ENCODE data around the gene ARHGEF38.

The ARHGEF38 gene

DNA sequence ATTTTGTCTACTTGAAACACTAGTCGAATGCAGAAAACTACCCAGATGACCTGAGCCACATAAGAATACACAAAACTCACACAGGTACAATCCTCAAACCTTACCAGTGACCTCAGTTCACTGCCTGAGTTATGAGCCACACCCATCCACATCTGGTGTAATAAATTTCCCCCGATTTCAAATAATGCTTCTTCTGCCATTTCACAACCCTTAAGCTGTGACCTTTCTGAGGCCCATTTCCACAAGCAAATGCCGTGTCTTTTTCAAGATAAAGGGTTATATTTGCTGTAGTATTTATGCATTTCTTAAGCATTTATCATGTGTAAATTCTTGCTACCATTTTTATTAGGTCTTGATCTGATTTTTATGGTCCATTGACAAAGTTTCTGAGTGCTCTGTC is 1.8 kb upstream of the ARHGEF38 start:
- Histone ChIP-seq H3K9ac (ENCODE audit: low read length) (no peak overlapping the region), H2AFZ (ENCODE audit: low read length) (no peak overlapping the region), H3K27ac (ENCODE audit: low read depth, low read length, poor library complexity, severe bottlenecking) (no peak overlapping the region), H3K4me2 (ENCODE audit: low read length) (no peak overlapping the region), H3K79me2 (ENCODE audit: insufficient read depth, low read length) (no peaks in the 10 kb centered on the region), H3K27me3 (ENCODE audit: insufficient read depth, low read length) (no peaks in the 10 kb centered on the region), H3K36me3 (ENCODE audit: insufficient read depth, low read length) (no peaks in the 10 kb centered on the region), H3K9me3 (ENCODE audit: low read length) (no peaks in the 10 kb centered on the region), H3F3A (ENCODE audit: insufficient read depth, low read length) (no peaks in the 10 kb centered on the region), H3K9me2 (ENCODE audit: low read depth, low read length) (no peaks in the 10 kb centered on the region), H3K4me1 (ENCODE audit: insufficient read depth, low read length, severe bottlenecking) (peaks cover 34% of the 10 kb centered on the region), H4K20me1 (ENCODE audit: insufficient read depth, low read length) (no peaks in the 10 kb centered on the region), H3K4me3 (ENCODE audit: low read depth, low read length, poor library complexity, severe bottlenecking) (no peak overlapping the region)
- TF ChIP-seq, protein P1, sequence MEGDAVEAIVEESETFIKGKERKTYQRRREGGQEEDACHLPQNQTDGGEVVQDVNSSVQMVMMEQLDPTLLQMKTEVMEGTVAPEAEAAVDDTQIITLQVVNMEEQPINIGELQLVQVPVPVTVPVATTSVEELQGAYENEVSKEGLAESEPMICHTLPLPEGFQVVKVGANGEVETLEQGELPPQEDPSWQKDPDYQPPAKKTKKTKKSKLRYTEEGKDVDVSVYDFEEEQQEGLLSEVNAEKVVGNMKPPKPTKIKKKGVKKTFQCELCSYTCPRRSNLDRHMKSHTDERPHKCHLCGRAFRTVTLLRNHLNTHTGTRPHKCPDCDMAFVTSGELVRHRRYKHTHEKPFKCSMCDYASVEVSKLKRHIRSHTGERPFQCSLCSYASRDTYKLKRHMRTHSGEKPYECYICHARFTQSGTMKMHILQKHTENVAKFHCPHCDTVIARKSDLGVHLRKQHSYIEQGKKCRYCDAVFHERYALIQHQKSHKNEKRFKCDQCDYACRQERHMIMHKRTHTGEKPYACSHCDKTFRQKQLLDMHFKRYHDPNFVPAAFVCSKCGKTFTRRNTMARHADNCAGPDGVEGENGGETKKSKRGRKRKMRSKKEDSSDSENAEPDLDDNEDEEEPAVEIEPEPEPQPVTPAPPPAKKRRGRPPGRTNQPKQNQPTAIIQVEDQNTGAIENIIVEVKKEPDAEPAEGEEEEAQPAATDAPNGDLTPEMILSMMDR (IDR thresholded peaks at IDR 0.05; ENCODE audit: low read length), result no peak
- TF ChIP-seq EZH2 (IDR thresholded peaks at IDR 0.05; ENCODE audit: borderline replicate concordance, low read length), result no peak

DNA sequence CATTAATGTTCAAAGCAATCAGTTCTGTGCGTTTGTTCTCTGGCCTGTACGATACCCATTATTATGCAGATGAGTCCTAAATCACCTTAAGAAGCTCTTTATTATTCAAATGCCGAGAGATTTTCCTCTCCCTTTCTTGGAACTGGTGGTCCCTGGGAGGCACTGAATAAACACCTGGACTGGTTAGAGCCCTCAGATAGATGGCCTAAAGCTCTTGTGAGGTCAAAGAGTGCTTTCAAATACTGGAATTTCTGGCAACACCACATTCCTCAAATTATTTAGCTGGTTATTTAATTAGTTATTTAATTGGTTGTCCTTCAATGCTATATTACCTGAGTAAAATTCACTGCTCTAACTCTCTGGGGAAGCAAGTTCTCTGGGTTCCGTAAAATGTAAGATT is 3.0 kb downstream of the ARHGEF38 start:
- Histone ChIP-seq H3K4me3 (ENCODE audit: low read depth, low read length, poor library complexity, severe bottlenecking) (no peak overlapping the region), H3K4me1 (ENCODE audit: insufficient read depth, low read length, severe bottlenecking) (peaks cover 48% of the 10 kb centered on the region), H3K27me3 (ENCODE audit: insufficient read depth, low read length) (no peaks in the 10 kb centered on the region), H3K79me2 (ENCODE audit: insufficient read depth, low read length) (no peaks in the 10 kb centered on the region), H2AFZ (ENCODE audit: low read length) (no peak overlapping the region), H3K36me3 (ENCODE audit: insufficient read depth, low read length) (no peaks in the 10 kb centered on the region), H3K27ac (ENCODE audit: low read depth, low read length, poor library complexity, severe bottlenecking) (no peak overlapping the region), H3K9me3 (ENCODE audit: low read length) (no peaks in the 10 kb centered on the region), H3K4me2 (ENCODE audit: low read length) (no peak overlapping the region), H4K20me1 (ENCODE audit: insufficient read depth, low read length) (no peaks in the 10 kb centered on the region), H3K9ac (ENCODE audit: low read length) (no peak overlapping the region), H3F3A (ENCODE audit: insufficient read depth, low read length) (no peaks in the 10 kb centered on the region), H3K9me2 (ENCODE audit: low read depth, low read length) (no peaks in the 10 kb centered on the region)
- TF ChIP-seq, protein P1 (IDR thresholded peaks at IDR 0.05; ENCODE audit: low read length), result no peak
- no peak for TF ChIP-seq EZH2 (IDR thresholded peaks at IDR 0.05; ENCODE audit: borderline replicate concordance, low read length)

DNA sequence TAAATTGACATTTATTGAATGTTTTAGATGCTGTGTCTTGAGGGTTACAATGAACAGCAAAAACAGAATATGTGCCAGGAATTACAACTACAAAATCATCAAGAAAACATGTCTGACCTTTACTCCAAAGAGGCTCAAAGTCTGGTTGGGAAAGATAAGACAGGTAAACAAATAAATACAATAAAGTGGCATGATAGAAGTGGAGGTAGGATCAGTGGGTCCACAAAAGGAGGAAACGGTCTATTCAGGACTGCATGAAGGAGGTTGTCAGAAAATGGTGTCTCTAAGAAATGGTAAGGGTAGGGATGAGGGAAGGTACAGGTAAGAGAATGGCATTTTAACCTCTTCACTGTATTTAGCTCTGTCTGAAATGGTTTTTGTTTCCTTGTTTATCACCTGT is 3.8 kb downstream of the ARHGEF38 start:
- H3K9me2 ChIP-seq (ENCODE audit: low read depth, low read length), result no peaks in the 10 kb centered on the region
- no peak overlapping the region for H3K9ac ChIP-seq (ENCODE audit: low read length)
- H3K4me1 ChIP-seq (ENCODE audit: insufficient read depth, low read length, severe bottlenecking), result peaks cover 40% of the 10 kb centered on the region
- no peaks in the 10 kb centered on the region for H3K27me3 ChIP-seq (ENCODE audit: insufficient read depth, low read length)
- no peaks in the 10 kb centered on the region for H3K79me2 ChIP-seq (ENCODE audit: insufficient read depth, low read length)
- H4K20me1 ChIP-seq (ENCODE audit: insufficient read depth, low read length), result no peaks in the 10 kb centered on the region
- no peaks in the 10 kb centered on the region for H3K9me3 ChIP-seq (ENCODE audit: low read length)
- H2AFZ ChIP-seq (ENCODE audit: low read length), result no peak overlapping the region
- no peak overlapping the region for H3K4me3 ChIP-seq (ENCODE audit: low read depth, low read length, poor library complexity, severe bottlenecking)
- H3K36me3 ChIP-seq (ENCODE audit: insufficient read depth, low read length), result no peaks in the 10 kb centered on the region
- no peak for TF ChIP-seq EZH2 (IDR thresholded peaks at IDR 0.05; ENCODE audit: borderline replicate concordance, low read length)
- TF ChIP-seq, protein P1 (IDR thresholded peaks at IDR 0.05; ENCODE audit: low read length), result no peak
- H3K4me2 ChIP-seq (ENCODE audit: low read length), result no peak overlapping the region
- no peaks in the 10 kb centered on the region for H3F3A ChIP-seq (ENCODE audit: insufficient read depth, low read length)
- H3K27ac ChIP-seq (ENCODE audit: low read depth, low read length, poor library complexity, severe bottlenecking), result no peak overlapping the region

Measured in OCI-LY1 (cell line).